ENCODE results near the gene SV2A.
"Not testable (repeated sequence)": the region's sequence is repeated elsewhere in the genome, so short reads cannot be mapped to it uniquely, and the experiment has no call there.

SV2A gene

GRCh38 chr1:149917571-149918144, at the start of gene SV2A:
TSS of gene SV2A (minus strand) at chr1:149917844. CDS start at chr1:149913840, 4,004 bp downstream.
- no peak for DNase-seq

GRCh38 chr1:149967041-149967440, 49.4 kb upstream of the SV2A start:
- no peak for DNase-seq

GRCh38 chr1:149966405-149966804, 48.8 kb upstream of the SV2A start:
- DNase-seq, result no peak

- no peak for DNase-seq
Observed at GRCh38 chr1:149965440-149965839, 47.8 kb upstream of the SV2A start.

- no peak for DNase-seq
Observed at GRCh38 chr1:149963358-149963757, 45.7 kb upstream of the SV2A start.

GRCh38 chr1:149962736-149963135, 45.1 kb upstream of the SV2A start:
- no peak for DNase-seq

GRCh38 chr1:149962039-149962647, 44.5 kb upstream of the SV2A start:
- no peak for DNase-seq

GRCh38 chr1:149957548-149957947, 39.9 kb upstream of the SV2A start:
- not testable (repeated sequence) for DNase-seq

GRCh38 chr1:149949911-149950310, 32.3 kb upstream of the SV2A start:
- no peak for DNase-seq

- no peak for DNase-seq
Observed at GRCh38 chr1:149945206-149945605, 27.6 kb upstream of the SV2A start.

GRCh38 chr1:149942885-149943284, 25.2 kb upstream of the SV2A start:
- DNase-seq, result no peak

GRCh38 chr1:149942207-149942606, 24.6 kb upstream of the SV2A start:
- no peak for DNase-seq

GRCh38 chr1:149940427-149940826, 22.8 kb upstream of the SV2A start:
- no peak for DNase-seq

GRCh38 chr1:149938668-149939003, 21.0 kb upstream of the SV2A start:
- not testable (repeated sequence) for DNase-seq

- no peak for DNase-seq
Observed at GRCh38 chr1:149937759-149938158, 20.1 kb upstream of the SV2A start.

- no peak for DNase-seq
Observed at GRCh38 chr1:149936992-149937705, 19.5 kb upstream of the SV2A start.

GRCh38 chr1:149936170-149936991, 18.7 kb upstream of the SV2A start, which contains the start of gene MTMR11:
TSS of gene MTMR11 (minus strand) at chr1:149936879. CDS start at chr1:149936647, 232 bp downstream.
- no peak for DNase-seq

- DNase-seq, result no peak
Observed at GRCh38 chr1:149934356-149934755, 16.7 kb upstream of the SV2A start.

- no peak for DNase-seq
Observed at GRCh38 chr1:149933208-149933607, 15.6 kb upstream of the SV2A start.

GRCh38 chr1:149932474-149932873, 14.8 kb upstream of the SV2A start:
- no peak for DNase-seq

GRCh38 chr1:149931212-149931790, 13.7 kb upstream of the SV2A start:
- DNase-seq, result no peak

GRCh38 chr1:149929856-149930255, 12.2 kb upstream of the SV2A start:
- DNase-seq, result no peak

- DNase-seq, result no peak
Observed at GRCh38 chr1:149928401-149928724, 10.7 kb upstream of the SV2A start.
